ENCODE measurements around the gene COL15A1.

Gene COL15A1

DNA sequence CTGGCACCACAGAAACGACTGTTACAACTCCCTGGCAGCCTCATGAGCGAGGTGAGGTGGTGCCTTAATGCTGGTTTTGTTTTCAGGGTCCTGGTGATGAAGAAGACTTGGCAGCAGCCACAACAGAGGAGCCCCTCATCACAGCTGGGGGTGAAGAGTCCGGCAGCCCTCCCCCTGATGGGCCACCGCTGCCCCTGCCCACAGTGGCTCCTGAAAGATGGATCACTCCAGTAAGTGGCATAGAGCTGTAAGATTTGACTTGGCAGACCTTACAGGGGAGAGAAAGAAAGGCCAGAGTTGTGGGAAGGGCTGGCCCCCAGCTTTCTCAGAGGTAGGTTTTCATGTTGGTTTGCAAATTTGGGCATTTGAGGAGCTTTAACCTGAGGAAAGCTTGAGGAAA, 72.2 kb downstream of the COL15A1 start:
- TF ChIP-seq, protein P1, sequence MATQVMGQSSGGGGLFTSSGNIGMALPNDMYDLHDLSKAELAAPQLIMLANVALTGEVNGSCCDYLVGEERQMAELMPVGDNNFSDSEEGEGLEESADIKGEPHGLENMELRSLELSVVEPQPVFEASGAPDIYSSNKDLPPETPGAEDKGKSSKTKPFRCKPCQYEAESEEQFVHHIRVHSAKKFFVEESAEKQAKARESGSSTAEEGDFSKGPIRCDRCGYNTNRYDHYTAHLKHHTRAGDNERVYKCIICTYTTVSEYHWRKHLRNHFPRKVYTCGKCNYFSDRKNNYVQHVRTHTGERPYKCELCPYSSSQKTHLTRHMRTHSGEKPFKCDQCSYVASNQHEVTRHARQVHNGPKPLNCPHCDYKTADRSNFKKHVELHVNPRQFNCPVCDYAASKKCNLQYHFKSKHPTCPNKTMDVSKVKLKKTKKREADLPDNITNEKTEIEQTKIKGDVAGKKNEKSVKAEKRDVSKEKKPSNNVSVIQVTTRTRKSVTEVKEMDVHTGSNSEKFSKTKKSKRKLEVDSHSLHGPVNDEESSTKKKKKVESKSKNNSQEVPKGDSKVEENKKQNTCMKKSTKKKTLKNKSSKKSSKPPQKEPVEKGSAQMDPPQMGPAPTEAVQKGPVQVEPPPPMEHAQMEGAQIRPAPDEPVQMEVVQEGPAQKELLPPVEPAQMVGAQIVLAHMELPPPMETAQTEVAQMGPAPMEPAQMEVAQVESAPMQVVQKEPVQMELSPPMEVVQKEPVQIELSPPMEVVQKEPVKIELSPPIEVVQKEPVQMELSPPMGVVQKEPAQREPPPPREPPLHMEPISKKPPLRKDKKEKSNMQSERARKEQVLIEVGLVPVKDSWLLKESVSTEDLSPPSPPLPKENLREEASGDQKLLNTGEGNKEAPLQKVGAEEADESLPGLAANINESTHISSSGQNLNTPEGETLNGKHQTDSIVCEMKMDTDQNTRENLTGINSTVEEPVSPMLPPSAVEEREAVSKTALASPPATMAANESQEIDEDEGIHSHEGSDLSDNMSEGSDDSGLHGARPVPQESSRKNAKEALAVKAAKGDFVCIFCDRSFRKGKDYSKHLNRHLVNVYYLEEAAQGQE (IDR thresholded peaks at IDR 0.05; ENCODE audit: insufficient read depth in 1 of 2, low read depth in 2 of 2, low read length in 2 of 2) = no peak
- TF ChIP-seq POLR2AphosphoS5 (IDR thresholded peaks at IDR 0.05; ENCODE audit: low read depth, low read length) = no peak
- no peak for TF ChIP-seq FOXP2 (optimal IDR thresholded peaks at IDR 0.05; ENCODE audit: borderline replicate concordance, extremely low read depth, extremely low read length, insufficient read depth)
- no peak for TF ChIP-seq SIN3A (IDR thresholded peaks at IDR 0.05; ENCODE audit: borderline replicate concordance, insufficient read depth, low read length)
- TF ChIP-seq TAF1 (IDR thresholded peaks at IDR 0.05; ENCODE audit: borderline replicate concordance, insufficient read depth, low read length) = no peak

DNA sequence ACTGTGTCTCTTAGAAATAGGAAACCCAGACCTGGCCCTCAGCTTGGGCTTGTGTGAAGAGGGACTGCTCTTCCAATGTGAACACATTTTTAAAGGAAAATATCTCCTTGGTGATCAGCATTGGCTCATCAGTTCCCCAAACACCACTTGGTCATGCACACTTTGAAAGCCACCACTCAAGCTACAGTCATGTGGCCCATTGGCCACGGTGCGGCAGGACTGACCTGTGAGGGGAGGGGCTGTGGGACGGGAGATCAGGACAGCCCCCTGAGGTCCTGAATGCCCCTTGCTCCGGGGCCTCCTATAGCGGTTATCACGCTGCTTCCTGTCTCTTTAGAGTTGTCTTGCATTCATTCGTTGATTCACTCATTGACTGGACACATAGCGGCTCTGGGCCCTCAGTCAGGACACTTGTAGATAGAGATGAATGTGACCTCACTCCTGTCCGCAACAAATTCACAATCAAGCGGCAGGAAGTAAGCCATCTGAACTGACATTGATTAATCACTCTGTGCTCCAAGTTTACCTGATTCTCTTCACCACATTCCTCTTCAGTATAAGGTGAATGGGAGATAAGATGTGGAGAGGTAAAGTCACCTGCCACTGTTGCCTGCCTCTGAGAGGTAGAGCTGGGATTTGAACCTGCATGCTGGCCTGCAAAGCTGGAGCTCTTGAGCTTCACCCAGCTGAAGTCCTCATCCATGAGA, 73.1 kb downstream of the COL15A1 start:
- TF ChIP-seq TAF1 (IDR thresholded peaks at IDR 0.05; ENCODE audit: borderline replicate concordance, insufficient read depth, low read length) = no peak
- no peak for TF ChIP-seq SIN3A (IDR thresholded peaks at IDR 0.05; ENCODE audit: borderline replicate concordance, insufficient read depth, low read length)
- TF ChIP-seq FOXP2 (optimal IDR thresholded peaks at IDR 0.05; ENCODE audit: borderline replicate concordance, extremely low read depth, extremely low read length, insufficient read depth) = no peak
- TF ChIP-seq POLR2AphosphoS5 (IDR thresholded peaks at IDR 0.05; ENCODE audit: low read depth, low read length) = no peak
- TF ChIP-seq, protein P1 (IDR thresholded peaks at IDR 0.05; ENCODE audit: insufficient read depth in 1 of 2, low read depth in 2 of 2, low read length in 2 of 2) = no peak

DNA sequence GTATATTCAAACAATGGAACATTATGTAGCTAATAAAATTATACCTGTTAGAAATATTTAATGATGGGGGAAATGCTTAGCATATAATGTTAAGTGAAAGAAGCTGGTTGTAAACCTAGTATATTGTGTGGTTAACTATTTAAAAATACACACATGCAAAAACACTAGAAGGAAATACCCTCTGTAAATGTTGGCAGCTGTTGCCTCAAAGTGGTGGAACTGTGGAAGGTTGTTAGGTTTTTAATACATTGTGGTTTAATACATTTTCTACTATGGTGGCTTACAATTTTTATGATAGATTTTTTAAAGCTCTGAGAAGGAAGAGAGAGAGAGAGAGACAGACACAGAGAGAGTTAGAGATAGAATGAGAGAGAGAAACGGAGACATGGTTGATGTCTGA, 74.9 kb downstream of the COL15A1 start:
- TF ChIP-seq SIN3A (IDR thresholded peaks at IDR 0.05; ENCODE audit: borderline replicate concordance, insufficient read depth, low read length) = no peak
- TF ChIP-seq TAF1 (IDR thresholded peaks at IDR 0.05; ENCODE audit: borderline replicate concordance, insufficient read depth, low read length) = no peak
- TF ChIP-seq, protein P1 (IDR thresholded peaks at IDR 0.05; ENCODE audit: insufficient read depth in 1 of 2, low read depth in 2 of 2, low read length in 2 of 2) = no peak
- no peak for TF ChIP-seq FOXP2 (optimal IDR thresholded peaks at IDR 0.05; ENCODE audit: borderline replicate concordance, extremely low read depth, extremely low read length, insufficient read depth)
- no peak for TF ChIP-seq POLR2AphosphoS5 (IDR thresholded peaks at IDR 0.05; ENCODE audit: low read depth, low read length)

DNA sequence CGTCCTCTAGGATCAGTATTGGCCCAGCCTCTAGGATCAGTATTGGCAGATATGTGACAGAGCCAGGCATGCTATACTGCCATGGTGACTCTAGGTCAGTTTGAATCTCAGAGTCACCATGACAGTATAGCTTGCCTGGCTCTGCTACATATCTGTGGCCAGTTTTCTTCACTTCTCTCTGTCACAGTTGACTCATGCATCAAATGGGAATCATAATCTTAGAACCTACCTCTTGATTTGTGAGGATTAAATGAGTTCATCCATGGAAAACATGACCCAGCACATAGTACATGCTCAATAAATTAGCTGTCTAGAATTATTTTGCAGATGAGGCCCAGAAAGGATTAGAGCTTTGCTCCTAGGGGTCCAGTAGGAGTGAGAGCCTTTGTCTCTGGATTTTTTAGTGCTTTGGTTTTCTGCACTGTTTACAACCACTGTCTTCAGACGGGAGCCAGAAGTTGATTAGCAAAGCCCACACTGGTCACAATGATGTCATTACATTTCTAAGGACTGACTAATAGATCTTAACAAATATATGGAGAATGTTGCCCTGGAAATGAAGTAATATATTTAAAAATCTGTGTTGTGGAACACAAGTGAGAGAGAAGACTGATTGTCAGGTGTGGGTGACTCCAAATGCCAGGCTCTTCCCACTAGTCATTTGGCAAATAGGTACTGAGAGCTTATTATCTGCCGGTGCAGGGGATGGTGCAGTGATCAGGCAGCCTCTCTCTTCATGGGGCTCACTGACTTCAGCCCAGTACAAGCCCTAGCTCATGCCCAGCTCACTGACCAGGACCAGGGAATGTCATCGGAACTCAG, 76.0 kb downstream of the COL15A1 start:
- no peak for TF ChIP-seq POLR2AphosphoS5 (IDR thresholded peaks at IDR 0.05; ENCODE audit: low read depth, low read length)
- TF ChIP-seq, protein P1 (IDR thresholded peaks at IDR 0.05; ENCODE audit: insufficient read depth in 1 of 2, low read depth in 2 of 2, low read length in 2 of 2) = no peak
- no peak for TF ChIP-seq SIN3A (IDR thresholded peaks at IDR 0.05; ENCODE audit: borderline replicate concordance, insufficient read depth, low read length)
- TF ChIP-seq FOXP2 (optimal IDR thresholded peaks at IDR 0.05; ENCODE audit: borderline replicate concordance, extremely low read depth, extremely low read length, insufficient read depth) = no peak
